ENCODE data around the gene HYI.

GRCh38 chr1:43444836-43445235 lies 8.9 kb downstream of the HYI start:
- TF ChIP-seq CTCF (IDR thresholded peaks at IDR 0.05) (no peak), POLR2A (IDR thresholded peaks at IDR 0.05) (no peak)

Data from lower leg skin (tissue), 3 donors.